Hepatocyte (in vitro differentiated cells): ENCODE measurements around the gene PXDN. TPM values are rescaled to one million over a fixed set of nuclear protein-coding genes. Genes with fewer than 3 reads are reported as not detected.
"Not testable (repeated sequence)": the region's sequence is repeated elsewhere in the genome, so short reads cannot be mapped to it uniquely, and the experiment has no call there.

Experiments used
- DNase-seq: peaks from one replicate; pipeline ENCODE4 v3.0.0-alpha.2; 2016; ENCODE audit warnings: low spot score
- H2AFZ ChIP-seq: fragments of 200-600 bp; sonication (generic); 2 replicates; pipeline ENCODE4 v1.6.0; 2016; ENCODE audit warnings: antibody characterized with exemption, mild to moderate bottlenecking
- H3K27ac ChIP-seq: fragments of 200-600 bp; sonication (generic); 2 replicates; pipeline ENCODE4 v1.5.1; 2016; ENCODE audit warnings: mild to moderate bottlenecking
- H3K27me3 ChIP-seq: fragments of 200-600 bp; sonication (generic); 2 replicates; pipeline ENCODE4 v1.6.1; 2016
- H3K36me3 ChIP-seq: fragments of 200-600 bp; sonication (generic); replicated peaks from 2 replicates; pipeline ENCODE4 v1.5.1; 2016; ENCODE audit warnings: low read depth; ENCODE audit not compliant: insufficient read depth
- H3K4me1 ChIP-seq: fragments of 200-600 bp; sonication (generic); 2 replicates; pipeline ENCODE4 v1.5.1; 2016; ENCODE audit warnings: mild to moderate bottlenecking, moderate library complexity; ENCODE audit not compliant: insufficient read depth
- H3K4me2 ChIP-seq: fragments of 200-600 bp; sonication (generic); 2 replicates; pipeline ENCODE4 v1.6.0; 2016
- H3K4me3 ChIP-seq: fragments of 200-600 bp; sonication (generic); 2 replicates; pipeline ENCODE4 v1.5.1; 2016; ENCODE audit warnings: mild to moderate bottlenecking
- H3K79me2 ChIP-seq: fragments of 200-600 bp; sonication (generic); 2 replicates; pipeline ENCODE4 v1.6.0; 2017; ENCODE audit warnings: mild to moderate bottlenecking
- H3K9me2 ChIP-seq: fragments of 200-600 bp; sonication (generic); replicated peaks from 2 replicates; pipeline ENCODE4 v1.6.0; 2017; ENCODE audit warnings: mild to moderate bottlenecking; ENCODE audit not compliant: insufficient read depth
- H3K9me3 ChIP-seq: fragments of 200-600 bp; sonication (generic); 2 replicates; pipeline ENCODE4 v1.5.1; 2016; ENCODE audit warnings: low read depth, mild to moderate bottlenecking
- H4K20me1 ChIP-seq: fragments of 200-600 bp; sonication (generic); 2 replicates; pipeline ENCODE4 v1.6.0; 2016; ENCODE audit warnings: mild to moderate bottlenecking; ENCODE audit not compliant: insufficient read depth, poor library complexity, severe bottlenecking
- EZH2 ChIP-seq: fragments of 200-600 bp; sonication (generic); IDR thresholded peaks from 2 replicates; pipeline ENCODE4 v1.6.1; 2016; ENCODE audit warnings: antibody characterized with exemption, mild to moderate bottlenecking, borderline replicate concordance
- EZH2phosphoT487 ChIP-seq: fragments of 200-600 bp; sonication (generic); IDR thresholded peaks from one replicate; pipeline ENCODE4 v1.6.1; 2018; ENCODE audit warnings: antibody characterized with exemption, mild to moderate bottlenecking, low read depth, moderate library complexity; ENCODE audit not compliant: unreplicated experiment, severe bottlenecking
- WGBS: methylation state at CpG from one replicate; pipeline ENCODE4 v1.1.6; 2016; ENCODE audit warnings: low lambda C conversion rate; ENCODE audit errors: missing lambda C conversion rate; 5-methylcytosine and 5-hydroxymethylcytosine counted together
- polyA plus RNA-seq: library from polyadenylated mRNA; unstranded; fragments of >200 nt; fragmentation: Nextera tagmentation; extraction: Ambion mirVana; gene quantifications from 2 replicates; pipeline ENCODE4 v1.2.1, GENCODE V29; 2016
- total RNA-seq: library from RNA; depleted of rRNA; stranded (reverse); fragments of >200 nt; gene quantifications from 2 replicates; pipeline ENCODE4 v1.2.3, GENCODE V29; 2014
- TF ChIP-seq, protein P1 (sequence below): fragments of 200-600 bp; sonication (generic); IDR thresholded peaks from 2 replicates; pipeline ENCODE4 v1.5.1; 2016; ENCODE audit warnings: antibody characterized with exemption, mild to moderate bottlenecking; ENCODE audit not compliant: poor library complexity

The PXDN gene
- total and polyA plus RNA-seq, 2 experiments from 2014 or later, result 107 to 118 TPM

DNA sequence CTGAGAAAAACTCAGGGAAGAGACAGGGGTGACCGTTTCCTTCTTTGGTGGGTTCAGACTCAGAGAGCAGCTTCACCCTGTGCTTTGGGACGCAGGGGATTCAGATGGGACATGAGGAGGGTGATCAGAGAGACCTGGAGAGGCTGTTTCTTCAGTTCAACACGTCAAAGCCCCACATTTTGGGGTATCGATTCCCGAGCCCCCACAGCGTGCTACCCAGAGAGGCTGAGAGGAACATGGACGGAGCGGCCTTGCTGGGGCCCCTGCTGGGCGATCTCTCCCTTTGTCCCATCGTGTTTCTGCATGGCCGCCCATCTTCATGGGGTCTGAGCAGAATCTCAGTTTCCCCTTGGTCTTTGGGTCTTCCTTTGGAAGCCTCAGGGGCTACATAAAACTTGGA, 38.2 kb upstream of the PXDN start:
- H3K27me3 ChIP-seq, result no peaks in the 10 kb centered on the region
- H3K27ac ChIP-seq, result no peak overlapping the region
- no peaks in the 10 kb centered on the region for H3K4me1 ChIP-seq
- no peak overlapping the region for H3K4me2 ChIP-seq
- H3K9me3 ChIP-seq, result no peaks in the 10 kb centered on the region
- H3K9me2 ChIP-seq, result no peaks in the 10 kb centered on the region
- no peaks in the 10 kb centered on the region for H3K36me3 ChIP-seq
- no peak overlapping the region for H2AFZ ChIP-seq
- no peak overlapping the region for H3K4me3 ChIP-seq
- WGBS, result 95% methylated on average over 11 of the region's 11 CpGs
- no peaks in the 10 kb centered on the region for H4K20me1 ChIP-seq
- no peak for TF ChIP-seq EZH2phosphoT487
- TF ChIP-seq, protein P1, sequence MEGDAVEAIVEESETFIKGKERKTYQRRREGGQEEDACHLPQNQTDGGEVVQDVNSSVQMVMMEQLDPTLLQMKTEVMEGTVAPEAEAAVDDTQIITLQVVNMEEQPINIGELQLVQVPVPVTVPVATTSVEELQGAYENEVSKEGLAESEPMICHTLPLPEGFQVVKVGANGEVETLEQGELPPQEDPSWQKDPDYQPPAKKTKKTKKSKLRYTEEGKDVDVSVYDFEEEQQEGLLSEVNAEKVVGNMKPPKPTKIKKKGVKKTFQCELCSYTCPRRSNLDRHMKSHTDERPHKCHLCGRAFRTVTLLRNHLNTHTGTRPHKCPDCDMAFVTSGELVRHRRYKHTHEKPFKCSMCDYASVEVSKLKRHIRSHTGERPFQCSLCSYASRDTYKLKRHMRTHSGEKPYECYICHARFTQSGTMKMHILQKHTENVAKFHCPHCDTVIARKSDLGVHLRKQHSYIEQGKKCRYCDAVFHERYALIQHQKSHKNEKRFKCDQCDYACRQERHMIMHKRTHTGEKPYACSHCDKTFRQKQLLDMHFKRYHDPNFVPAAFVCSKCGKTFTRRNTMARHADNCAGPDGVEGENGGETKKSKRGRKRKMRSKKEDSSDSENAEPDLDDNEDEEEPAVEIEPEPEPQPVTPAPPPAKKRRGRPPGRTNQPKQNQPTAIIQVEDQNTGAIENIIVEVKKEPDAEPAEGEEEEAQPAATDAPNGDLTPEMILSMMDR, result no peak
- TF ChIP-seq EZH2, result no peak
- no peaks in the 10 kb centered on the region for H3K79me2 ChIP-seq
- DNase-seq, result no peak

GRCh38 chr2:1781291-1782080, 37.2 kb upstream of the PXDN start:
- 82% methylated on average over 16 of the region's 16 CpGs for WGBS
- Histone ChIP-seq H3K4me2 (no peak overlapping the region), H3K4me1 (no peaks in the 10 kb centered on the region), H3K4me3 (no peak overlapping the region), H3K9me2 (no peaks in the 10 kb centered on the region), H3K9me3 (no peaks in the 10 kb centered on the region), H2AFZ (no peak overlapping the region), H3K79me2 (no peaks in the 10 kb centered on the region), H3K27ac (no peak overlapping the region), H3K27me3 (no peaks in the 10 kb centered on the region), H3K36me3 (no peaks in the 10 kb centered on the region), H4K20me1 (no peaks in the 10 kb centered on the region)
- TF ChIP-seq EZH2phosphoT487 (no peak), EZH2 (no peak)
- TF ChIP-seq, protein P1, result no peak
- DNase-seq, result no peak

GRCh38 chr2:1780693-1781092, 36.4 kb upstream of the PXDN start:
- Histone ChIP-seq H3K9me2 (no peaks in the 10 kb centered on the region), H3K27me3 (no peaks in the 10 kb centered on the region), H3K79me2 (no peaks in the 10 kb centered on the region), H3K9me3 (no peaks in the 10 kb centered on the region), H3K36me3 (no peaks in the 10 kb centered on the region), H2AFZ (no peak overlapping the region), H3K4me1 (no peaks in the 10 kb centered on the region), H4K20me1 (no peaks in the 10 kb centered on the region), H3K4me3 (no peak overlapping the region), H3K27ac (no peak overlapping the region), H3K4me2 (no peak overlapping the region)
- no peak for DNase-seq
- 88% methylated on average over 2 of the region's 2 CpGs for WGBS
- TF ChIP-seq, protein P1, result no peak
- TF ChIP-seq EZH2phosphoT487, result no peak
- no peak for TF ChIP-seq EZH2

GRCh38 chr2:1780054-1780453, 35.7 kb upstream of the PXDN start:
- not testable (repeated sequence) for H3K79me2 ChIP-seq, H3K27ac ChIP-seq, H3K9me2 ChIP-seq, H3K27me3 ChIP-seq, H2AFZ ChIP-seq, H3K4me2 ChIP-seq, DNase-seq, H3K36me3 ChIP-seq, H3K4me1 ChIP-seq, H3K4me3 ChIP-seq, H3K9me3 ChIP-seq, H4K20me1 ChIP-seq
